Endothelial cell of umbilical vein (primary cell): Measurements from ENCODE around the gene SEZ6. TPM values are rescaled to one million over a fixed set of nuclear protein-coding genes. Genes with fewer than 3 reads are reported as not detected.

Source experiments
- BruUV-seq: library from RNA; stranded (reverse); fragments of 400-500 nt; replicated peaks from 2 replicates; lab custom pipeline; 2021; lab: Mats Ljungman, UMichigan
- CTCF ChIA-PET: fragments of 300-600, 350-600 bp; sonication (Branson Sonifier 250); formaldehyde crosslinking; loops from one replicate; lab custom pipeline; 2021; ENCODE audit warnings: antibody characterized with exemption, inconsistent platforms; lab: Charles Lee
- POLR2A ChIA-PET: fragments of 300-600, 350-600 bp; sonication (Branson Sonifier 250); formaldehyde crosslinking; loops from one replicate; lab custom pipeline; 2021; ENCODE audit warnings: antibody characterized with exemption, inconsistent platforms; lab: Charles Lee
- DNase-seq: peaks from one replicate; pipeline ENCODE4 v3.0.0-alpha.2; 2011; ENCODE audit warnings: low read depth, low spot score
- FAIRE-seq: peaks from 2 replicates; lab custom pipeline; 2011; peaks lifted over from hg19 to GRCh38; lab: Jason Lieb, UNC
- H2AFZ ChIP-seq: 2 replicates; pipeline ENCODE4 v1.6.0; 2012; ENCODE audit warnings: low read depth, low read length, control low read depth, inconsistent platforms
- H3K27ac ChIP-seq: 2 replicates; pipeline ENCODE4 v1.5.1; 2011; ENCODE audit warnings: low read depth, mild to moderate bottlenecking, control low read depth, low read length, moderate library complexity; ENCODE audit not compliant: insufficient read depth
- H3K27me3 ChIP-seq, 2 experiments: 2 replicates each; pipeline versions ENCODE4 v1.6.0 to v1.6.1; 2011; ENCODE audit warnings: low read length in 2 of 2, mixed read lengths in 1 of 2; ENCODE audit not compliant: control insufficient read depth in 2 of 2, insufficient read depth in 2 of 2
- H3K36me3 ChIP-seq, 2 experiments: 2 replicates in 1 of 2; 3 replicates in 1 of 2; pipeline ENCODE4 v1.5.1; 2011; ENCODE audit warnings: low read length in 2 of 2, mild to moderate bottlenecking in 1 of 2, moderate library complexity in 1 of 2; ENCODE audit not compliant: control insufficient read depth in 2 of 2, insufficient read depth in 2 of 2; ENCODE audit errors: extremely low read depth in 1 of 2
- H3K4me1 ChIP-seq: 3 replicates; pipeline ENCODE4 v1.5.1; 2011; ENCODE audit warnings: mild to moderate bottlenecking, low read length; ENCODE audit not compliant: control insufficient read depth, insufficient read depth; ENCODE audit errors: extremely low read depth
- H3K4me2 ChIP-seq: 2 replicates; pipeline ENCODE4 v1.6.1; 2011; ENCODE audit warnings: low read length, control low read depth, mixed read lengths; ENCODE audit not compliant: insufficient read depth
- H3K4me3 ChIP-seq, 3 experiments: fragments of 200-600 bp in 1 of 3; sonication (generic), shearing (Covaris generic) in 1 of 3; replicated peaks in 1 of 3; 2 replicates each; pipeline ENCODE4 v1.5.1; 2011 to 2016; ENCODE audit warnings: control low read depth in 3 of 3, low read length in 3 of 3, mild to moderate bottlenecking in 2 of 3, inconsistent platforms in 1 of 3, low read depth in 1 of 3, moderate library complexity in 1 of 3; ENCODE audit not compliant: insufficient read depth in 1 of 3
- H3K79me2 ChIP-seq: 2 replicates; pipeline ENCODE4 v1.6.0; 2012; ENCODE audit warnings: low read length, inconsistent platforms; ENCODE audit not compliant: control insufficient read depth, insufficient read depth
- H3K9ac ChIP-seq: replicated peaks from 2 replicates; pipeline ENCODE3; 2011; ENCODE audit warnings: low read length, control low read depth; ENCODE audit not compliant: insufficient read depth; ENCODE audit errors: extremely low read depth
- H3K9me1 ChIP-seq: replicated peaks from 3 replicates; pipeline ENCODE4 v1.6.0; 2011; ENCODE audit warnings: mild to moderate bottlenecking, low read length; ENCODE audit not compliant: control insufficient read depth, insufficient read depth; ENCODE audit errors: extremely low read depth
- H3K9me3 ChIP-seq: replicated peaks from 2 replicates; pipeline ENCODE4 v1.5.1; 2012; ENCODE audit warnings: low read length, inconsistent platforms; ENCODE audit not compliant: control insufficient read depth, insufficient read depth
- H4K20me1 ChIP-seq: replicated peaks from 2 replicates; pipeline ENCODE3; 2011; ENCODE audit warnings: mild to moderate bottlenecking, low read length; ENCODE audit not compliant: control insufficient read depth, insufficient read depth; ENCODE audit errors: extremely low read depth
- EZH2 ChIP-seq: IDR thresholded peaks from 2 replicates; pipeline ENCODE4 v1.6.1; 2012; ENCODE audit warnings: borderline replicate concordance, low read depth, mild to moderate bottlenecking, moderate library complexity, low read length, inconsistent platforms; ENCODE audit not compliant: severe bottlenecking
- FOS ChIP-seq: IDR thresholded peaks from 2 replicates; pipeline ENCODE4 v1.6.1; 2011; ENCODE audit warnings: mild to moderate bottlenecking, low read length, moderate library complexity, borderline replicate concordance; ENCODE audit not compliant: insufficient read depth
- GATA2 ChIP-seq: IDR thresholded peaks from 2 replicates; pipeline ENCODE4 v1.7.0; 2011; ENCODE audit warnings: low read depth, mild to moderate bottlenecking, moderate library complexity, mixed read lengths, low read length; ENCODE audit not compliant: insufficient read length, insufficient read depth
- POLR2A ChIP-seq: IDR thresholded peaks from 2 replicates; pipeline ENCODE4 v1.6.1; 2012; ENCODE audit warnings: low read depth, mild to moderate bottlenecking, control low read depth, low read length
- POLR2AphosphoS5 ChIP-seq: IDR thresholded peaks from 2 replicates; pipeline ENCODE4 v1.6.1; 2012; ENCODE audit warnings: low read depth, mild to moderate bottlenecking, control low read depth, low read length, moderate library complexity; ENCODE audit not compliant: insufficient read depth
- dilution Hi-C: fragments of 300-500 bp; cut with MboI; formaldehyde crosslinking; loops from one replicate; pipeline ENCODE4 v1.15.0; 2019; ENCODE audit warnings: low sequenced_read_pairs; ENCODE audit not compliant: extremely low pct_ligation_motif_present
- intact Hi-C: fragments of 100-400 bp; cut with micrococcal nuclease; formaldehyde crosslinking; loops from one replicate; pipeline ENCODE4 v1.10.0; 2022
- polyA plus RNA-seq, 4 experiments: library from polyadenylated mRNA; depleted of rRNA in 3 of 4; stranded (reverse) in 3 of 4; unstranded in 1 of 4; fragments of >200 nt; gene quantifications; 2 replicates each; pipeline versions ENCODE4 v1.2.1 to v1.2.3, GENCODE V29; 2011 to 2012; ENCODE audit warnings: missing spikeins in 1 of 4
- total RNA-seq: library from RNA; stranded (reverse); gene quantifications from 2 replicates; pipeline ENCODE4 v1.2.3, GENCODE V29; 2021
- TF ChIP-seq, protein P1 (sequence below): IDR thresholded peaks from 2 replicates; pipeline ENCODE4 v1.6.1; 2011; ENCODE audit not compliant: insufficient read depth, insufficient read length

The SEZ6 gene
- total and polyA plus RNA-seq, 2 donors (not counting 3 experiments of a cell fraction or from before 2014, with no cell fraction given), result not detected

DNA sequence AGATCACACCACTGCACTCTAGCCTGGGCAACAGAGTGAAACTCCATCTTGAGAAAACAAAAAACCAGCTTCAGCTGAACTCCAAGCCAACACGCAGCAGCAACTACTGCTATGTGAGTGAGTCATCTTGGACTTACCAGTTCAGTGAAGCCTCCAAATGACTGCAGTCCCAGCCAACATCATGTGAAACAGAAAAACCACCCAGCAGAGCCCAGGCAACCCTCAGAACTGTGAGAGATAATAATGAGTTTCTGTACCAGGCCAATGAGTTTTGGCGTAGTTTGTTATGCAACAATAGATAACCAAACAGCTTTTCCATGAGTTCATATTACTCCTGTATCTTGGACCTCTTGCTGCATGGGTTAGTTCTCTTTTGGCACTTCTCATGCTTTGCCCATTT lies 77.8 kb downstream of the SEZ6 start:
- Histone ChIP-seq H3K79me2 (peaks cover 42% of the 10 kb centered on the region), H3K36me3 (peaks cover 0 to 7% of the 10 kb centered on the region in 2 experiments), H4K20me1 (peaks cover 2% of the 10 kb centered on the region), H2AFZ (no peak overlapping the region), H3K9me1 (no peaks in the 10 kb centered on the region), H3K4me2 (no peak overlapping the region), H3K27me3 (no peaks in the 10 kb centered on the region), H3K4me1 (peaks cover 22% of the 10 kb centered on the region), H3K9ac (no peak overlapping the region), H3K27ac (no peak overlapping the region), H3K4me3 (no peak overlapping the region), H3K9me3 (no peaks in the 10 kb centered on the region)
- TF ChIP-seq POLR2A (no peak), POLR2AphosphoS5 (no peak), FOS (peak; percentile 43)
- TF ChIP-seq, protein P1, sequence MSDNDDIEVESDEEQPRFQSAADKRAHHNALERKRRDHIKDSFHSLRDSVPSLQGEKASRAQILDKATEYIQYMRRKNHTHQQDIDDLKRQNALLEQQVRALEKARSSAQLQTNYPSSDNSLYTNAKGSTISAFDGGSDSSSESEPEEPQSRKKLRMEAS, result no peak
- intact Hi-C loops, result no loop called here
- DNase-seq, result no peak
- dilution Hi-C loops, result no loop called here
- ChIA-PET POLR2A (no interaction called here), CTCF (interaction anchor here (1.1 to 5.3 kb wide), 3 partner anchors 12 to 196 kb away, joined by 3 to 28 read pairs (median 16); no protein-coding TSS in a partner anchor)
- FAIRE-seq, result no peak
- no TSS peak for BruUV-seq

DNA sequence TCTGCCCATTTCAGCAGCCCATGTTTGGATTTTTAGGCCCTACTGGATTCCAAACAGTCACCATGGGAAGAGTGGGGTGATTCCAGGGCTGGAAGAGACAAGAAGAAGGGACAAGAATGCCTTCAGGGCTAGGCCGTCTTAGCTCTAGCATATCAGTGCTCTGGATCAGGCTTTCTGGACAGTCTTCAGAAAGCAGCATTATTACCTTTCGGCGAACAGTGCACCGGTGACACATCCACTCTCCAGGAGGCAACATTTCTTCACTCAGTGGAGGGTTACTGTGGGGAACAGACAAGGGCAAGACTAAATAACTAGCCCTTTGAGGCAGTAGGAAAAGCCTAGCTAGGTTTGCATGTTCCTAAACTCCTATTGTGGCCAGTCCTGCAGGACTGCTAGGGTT lies 79.0 kb downstream of the SEZ6 start:
- Histone ChIP-seq H3K4me1 (peaks cover 22% of the 10 kb centered on the region), H3K4me3 (no peak overlapping the region), H2AFZ (no peak overlapping the region), H3K36me3 (peaks cover 0 to 7% of the 10 kb centered on the region in 2 experiments), H3K27ac (peak overlapping the region; percentile 89), H3K9ac (no peak overlapping the region), H3K4me2 (no peak overlapping the region), H3K9me1 (no peaks in the 10 kb centered on the region), H3K9me3 (no peaks in the 10 kb centered on the region), H4K20me1 (peaks cover 2% of the 10 kb centered on the region), H3K79me2 (peaks cover 37% of the 10 kb centered on the region), H3K27me3 (no peaks in the 10 kb centered on the region)
- ChIA-PET POLR2A (interaction anchor here (0.6 kb wide), 2 partner anchors 80 to 195 kb away, joined by 3 read pairs; no protein-coding TSS in a partner anchor), CTCF (interaction anchor here (0.6 to 5.3 kb wide), 10 partner anchors 10 to 200 kb away, joined by 3 to 28 read pairs (median 10); no protein-coding TSS in a partner anchor)
- FAIRE-seq (no peak), DNase-seq (no peak)
- intact Hi-C loops, result loop anchor here (1.0 kb wide), 1 partner anchor 23 kb away; no protein-coding TSS in a partner anchor
- BruUV-seq, result no TSS peak
- TF ChIP-seq GATA2 (no peak), EZH2 (no peak), FOS (no peak)
- TF ChIP-seq, protein P1, result no peak
- dilution Hi-C loops, result no loop called here
